ENCODE data around the gene CLPTM1. TPM values are rescaled to one million over a fixed set of nuclear protein-coding genes. Genes with fewer than 3 reads are reported as not detected.
A peak's percentile ranks its signal among the peaks of the same experiment; 100 is the strongest.

The CLPTM1 gene
- total and polyA plus RNA-seq, 10 donors = 44.9 to 97.6 (median 78.7) TPM

DNA sequence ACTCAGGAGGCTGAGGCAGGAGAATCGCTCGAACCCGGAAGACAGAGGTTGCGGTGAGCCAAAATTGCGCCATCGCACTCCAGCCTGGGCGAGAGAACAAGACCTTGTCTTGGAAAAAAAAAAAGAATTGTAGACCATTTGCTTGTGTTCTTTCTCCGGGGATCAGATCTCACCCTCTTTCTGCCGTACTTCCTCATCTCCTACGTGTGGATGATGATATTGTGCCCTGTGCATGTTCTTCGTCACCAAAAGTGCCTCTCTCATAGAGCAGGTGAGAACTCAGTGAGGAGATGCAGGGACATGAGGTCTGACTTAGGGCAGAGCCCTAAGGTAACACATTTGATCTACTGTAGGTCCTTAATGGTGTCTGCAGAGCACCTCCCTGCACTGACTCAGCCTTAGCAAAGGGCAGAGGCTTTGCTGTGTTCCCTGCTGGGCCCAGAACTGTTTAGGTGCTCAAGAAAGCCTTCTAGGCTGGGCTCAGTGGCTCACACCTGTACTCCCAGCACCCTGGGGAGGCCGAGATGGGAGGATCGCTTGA lies 8.1 kb upstream of the CLPTM1 start:
- H3K27me3 ChIP-seq (replicated peaks in 1 of 7) = no peaks in the 10 kb centered on the region
- H3K4me3 ChIP-seq = no peak overlapping the region
- WGBS, 5 donors = 71 to 93% (median 82%) methylated on average over 13 of the region's 13 CpGs
- H3K27ac ChIP-seq = peak overlapping the region in 1 of 8 donors; percentile 58
- H3K4me1 ChIP-seq = peaks cover 0 to 22% (median 16%) of the 10 kb centered on the region in 6 donors
- no peaks in the 10 kb centered on the region for H3K9me3 ChIP-seq
- TF ChIP-seq, protein P1, sequence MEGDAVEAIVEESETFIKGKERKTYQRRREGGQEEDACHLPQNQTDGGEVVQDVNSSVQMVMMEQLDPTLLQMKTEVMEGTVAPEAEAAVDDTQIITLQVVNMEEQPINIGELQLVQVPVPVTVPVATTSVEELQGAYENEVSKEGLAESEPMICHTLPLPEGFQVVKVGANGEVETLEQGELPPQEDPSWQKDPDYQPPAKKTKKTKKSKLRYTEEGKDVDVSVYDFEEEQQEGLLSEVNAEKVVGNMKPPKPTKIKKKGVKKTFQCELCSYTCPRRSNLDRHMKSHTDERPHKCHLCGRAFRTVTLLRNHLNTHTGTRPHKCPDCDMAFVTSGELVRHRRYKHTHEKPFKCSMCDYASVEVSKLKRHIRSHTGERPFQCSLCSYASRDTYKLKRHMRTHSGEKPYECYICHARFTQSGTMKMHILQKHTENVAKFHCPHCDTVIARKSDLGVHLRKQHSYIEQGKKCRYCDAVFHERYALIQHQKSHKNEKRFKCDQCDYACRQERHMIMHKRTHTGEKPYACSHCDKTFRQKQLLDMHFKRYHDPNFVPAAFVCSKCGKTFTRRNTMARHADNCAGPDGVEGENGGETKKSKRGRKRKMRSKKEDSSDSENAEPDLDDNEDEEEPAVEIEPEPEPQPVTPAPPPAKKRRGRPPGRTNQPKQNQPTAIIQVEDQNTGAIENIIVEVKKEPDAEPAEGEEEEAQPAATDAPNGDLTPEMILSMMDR (IDR thresholded peaks at IDR 0.05 in 8 of 11, conservative IDR thresholded peaks at IDR 0.05 in 3 of 11) = no peak
- TF ChIP-seq POLR2A (IDR thresholded peaks at IDR 0.05) = no peak
- DNase-seq = no peak
- intact Hi-C loops (cut with DNase I; ENCODE audit: low total_unique reads) = no loop called here
- H3K36me3 ChIP-seq = peaks cover 0 to 19% (median 13%) of the 10 kb centered on the region in 6 donors

DNA sequence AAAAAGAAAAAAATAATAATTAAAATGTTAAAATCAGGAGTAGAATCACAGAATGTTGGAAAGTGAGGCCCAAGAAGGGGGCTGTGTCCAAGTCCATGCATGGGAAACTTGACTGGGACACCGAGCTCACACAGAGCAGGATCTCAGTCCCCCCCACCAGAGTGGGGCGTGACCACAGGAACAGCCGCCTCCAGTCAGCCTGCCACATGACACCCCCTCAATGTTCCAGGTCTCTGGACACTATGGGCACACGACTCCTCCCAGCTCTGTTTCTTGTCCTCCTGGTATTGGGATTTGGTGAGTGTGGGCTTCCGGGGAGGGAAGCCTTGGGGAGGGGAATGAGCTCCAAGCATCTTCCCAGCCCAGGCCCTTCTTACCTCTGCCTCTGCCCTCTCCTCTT lies 6.9 kb upstream of the CLPTM1 start:
- DNase-seq = no peak
- Histone ChIP-seq H3K4me3 (no peak overlapping the region), H3K27ac (no peak overlapping the region), H3K36me3 (peaks cover 0 to 19% (median 13%) of the 10 kb centered on the region in 6 donors), H3K9me3 (no peaks in the 10 kb centered on the region), H3K27me3 (replicated peaks in 1 of 7) (no peaks in the 10 kb centered on the region), H3K4me1 (peaks cover 0 to 27% (median 16%) of the 10 kb centered on the region in 6 donors)
- 62 to 85% (median 83%) methylated on average over 5 of the region's 5 CpGs for WGBS, 5 donors
- intact Hi-C loops (cut with DNase I; ENCODE audit: low total_unique reads) = no loop called here
- TF ChIP-seq POLR2AphosphoS5 (IDR thresholded peaks at IDR 0.05) = no peak
- TF ChIP-seq, protein P1 (IDR thresholded peaks at IDR 0.05 in 8 of 11, conservative IDR thresholded peaks at IDR 0.05 in 3 of 11) = no peak
- no peak for TF ChIP-seq POLR2A (IDR thresholded peaks at IDR 0.05)

DNA sequence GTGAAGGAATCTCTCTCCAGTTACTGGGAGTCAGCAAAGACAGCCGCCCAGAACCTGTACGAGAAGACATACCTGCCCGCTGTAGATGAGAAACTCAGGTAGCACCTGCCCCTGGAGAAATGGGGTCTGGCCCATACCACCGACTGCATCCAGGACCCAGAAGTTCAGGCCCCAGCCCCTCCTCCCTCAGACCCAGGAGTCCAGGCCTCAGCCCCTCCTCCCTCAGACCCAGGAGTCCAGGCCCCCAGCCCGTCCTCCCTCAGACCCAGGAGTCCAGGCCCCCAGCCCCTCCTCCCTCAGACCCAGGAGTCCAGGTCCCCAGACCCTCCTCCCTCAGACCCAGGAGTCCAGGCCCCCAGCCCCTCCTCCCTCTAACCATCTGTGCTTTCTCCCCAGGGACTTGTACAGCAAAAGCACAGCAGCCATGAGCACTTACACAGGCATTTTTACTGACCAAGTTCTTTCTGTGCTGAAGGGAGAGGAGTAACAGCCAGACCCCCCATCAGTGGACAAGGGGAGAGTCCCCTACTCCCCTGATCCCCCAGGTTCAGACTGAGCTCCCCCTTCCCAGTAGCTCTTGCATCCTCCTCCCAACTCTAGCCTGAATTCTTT lies 6.3 kb upstream of the CLPTM1 start:
- no peak overlapping the region for H3K4me3 ChIP-seq

DNA sequence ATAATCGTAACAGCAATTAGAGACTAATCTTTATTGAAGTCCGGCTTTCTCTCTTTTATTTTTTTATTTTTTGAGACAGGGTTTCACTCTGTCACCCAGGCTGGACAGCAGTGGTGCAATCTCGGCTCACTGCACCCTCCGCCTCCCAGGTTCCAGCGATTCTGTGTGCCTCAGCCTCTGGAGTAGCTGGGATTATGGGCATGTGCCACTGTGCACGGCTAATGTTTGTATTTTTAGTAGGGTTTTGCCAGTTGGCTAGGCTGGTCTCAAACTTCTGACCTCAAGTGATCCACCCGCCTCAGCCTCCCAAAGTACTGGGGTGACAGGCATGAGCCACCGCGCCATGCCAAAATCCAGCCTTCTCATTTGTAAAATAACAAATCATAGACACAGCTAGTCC lies 5.6 kb upstream of the CLPTM1 start:
- Histone ChIP-seq H3K36me3 (peaks cover 0 to 19% (median 13%) of the 10 kb centered on the region in 6 donors), H3K4me1 (peaks cover 5 to 30% (median 21%) of the 10 kb centered on the region in 6 donors), H3K27me3 (replicated peaks in 1 of 7) (no peaks in the 10 kb centered on the region), H3K4me3 (no peak overlapping the region), H3K9me3 (no peaks in the 10 kb centered on the region), H3K27ac (no peak overlapping the region)
- TF ChIP-seq, protein P1 (IDR thresholded peaks at IDR 0.05 in 8 of 11, conservative IDR thresholded peaks at IDR 0.05 in 3 of 11) = no peak
- TF ChIP-seq POLR2A (IDR thresholded peaks at IDR 0.05) (no peak), POLR2AphosphoS5 (IDR thresholded peaks at IDR 0.05) (no peak)
- intact Hi-C loops (cut with DNase I; ENCODE audit: low total_unique reads) = no loop called here
- 80 to 97% (median 94%) methylated on average over 7 to 9 of the region's 9 CpGs for WGBS, 5 donors
- DNase-seq = no peak

More for the DNA sequence above, 6.3 kb upstream of the CLPTM1 start:
- no peak for DNase-seq
- TF ChIP-seq POLR2AphosphoS5 (IDR thresholded peaks at IDR 0.05) = no peak
- TF ChIP-seq POLR2A (IDR thresholded peaks at IDR 0.05) = no peak
- TF ChIP-seq, protein P1 (IDR thresholded peaks at IDR 0.05 in 8 of 11, conservative IDR thresholded peaks at IDR 0.05 in 3 of 11) = no peak
- Histone ChIP-seq H3K27ac (no peak overlapping the region), H3K27me3 (replicated peaks in 1 of 7) (no peaks in the 10 kb centered on the region), H3K4me1 (peaks cover 0 to 28% (median 16%) of the 10 kb centered on the region in 6 donors), H3K36me3 (peaks cover 0 to 19% (median 13%) of the 10 kb centered on the region in 6 donors), H3K9me3 (no peaks in the 10 kb centered on the region)
- 89 to 100% (median 91%) methylated on average over 4 to 5 of the region's 5 CpGs for WGBS, 5 donors
- intact Hi-C loops (cut with DNase I; ENCODE audit: low total_unique reads) = no loop called here

All from spleen (tissue), 11 donors.